ENCODE measurements around the gene CDC27.

- TF ChIP-seq CTCF (conservative IDR thresholded peaks at IDR 0.05; ENCODE audit: low read length) (no peak), EZH2phosphoT487 (IDR thresholded peaks at IDR 0.05; ENCODE audit: borderline replicate concordance) (no peak)
Observed at GRCh38 chr17:47076171-47076570, 112.9 kb downstream of the CDC27 start.

Measured in Loucy (cell line).